ENCODE measurements around the gene TASOR2. TPM values are rescaled to one million over a fixed set of nuclear protein-coding genes. Genes with fewer than 3 reads are reported as not detected.

Gene TASOR2
- total RNA-seq, 2 experiments from 2014 or later, result 44.5 to 54.3 TPM

DNA sequence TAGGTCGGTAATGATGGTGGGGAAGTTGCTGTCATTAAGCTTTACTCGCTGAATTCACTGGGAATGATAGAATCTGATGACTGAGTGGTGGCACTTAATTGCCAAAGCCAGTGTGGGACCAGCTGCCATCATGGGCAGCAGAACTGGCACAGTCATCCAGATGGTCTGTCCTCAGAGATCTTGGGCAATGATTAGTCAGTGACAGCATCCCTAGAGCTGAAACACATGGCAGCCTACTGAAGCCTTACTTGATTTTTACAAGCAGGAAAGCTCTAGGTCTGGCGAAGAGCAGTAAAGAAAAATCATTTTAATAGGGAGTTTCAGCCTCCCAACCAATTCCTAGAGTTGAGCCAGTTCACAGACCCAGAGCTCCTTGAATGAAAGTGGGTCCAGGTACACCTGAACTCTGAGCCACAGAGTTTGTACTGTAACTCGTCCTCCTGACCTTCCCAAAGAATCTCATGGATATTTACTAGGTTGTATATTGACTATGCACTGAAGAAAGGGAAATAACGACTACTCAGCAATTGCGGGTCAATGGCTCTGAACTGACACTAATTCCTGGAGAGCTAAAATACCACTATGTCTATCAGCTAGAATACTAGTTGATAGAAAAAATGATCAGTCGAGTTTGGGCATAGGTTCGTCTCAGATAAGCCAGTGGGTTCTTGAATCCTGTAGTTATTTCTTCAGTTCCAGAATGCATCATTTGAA lies 13.8 kb upstream of the TASOR2 start:
- Mint-ChIP-seq H3K9me3 (ENCODE audit: insufficient read depth) (peaks cover 19% of the 10 kb centered on the region), H3K4me3 (no peak overlapping the region), H3K4me1 (ENCODE audit: low read depth) (peaks cover 10% of the 10 kb centered on the region), H3K27me3 (ENCODE audit: low read depth) (peaks cover 19% of the 10 kb centered on the region), H3K36me3 (ENCODE audit: low read depth) (no peaks in the 10 kb centered on the region), H3K27ac (no peak overlapping the region)
- CTCF ChIA-PET, result interaction anchor here (2.3 kb wide), 1 partner anchor 41 kb away, joined by 6 read pairs; no protein-coding TSS in a partner anchor
- POLR2A ChIA-PET, result no interaction called here
- ATAC-seq (no peak), DNase-seq (no peak)

DNA sequence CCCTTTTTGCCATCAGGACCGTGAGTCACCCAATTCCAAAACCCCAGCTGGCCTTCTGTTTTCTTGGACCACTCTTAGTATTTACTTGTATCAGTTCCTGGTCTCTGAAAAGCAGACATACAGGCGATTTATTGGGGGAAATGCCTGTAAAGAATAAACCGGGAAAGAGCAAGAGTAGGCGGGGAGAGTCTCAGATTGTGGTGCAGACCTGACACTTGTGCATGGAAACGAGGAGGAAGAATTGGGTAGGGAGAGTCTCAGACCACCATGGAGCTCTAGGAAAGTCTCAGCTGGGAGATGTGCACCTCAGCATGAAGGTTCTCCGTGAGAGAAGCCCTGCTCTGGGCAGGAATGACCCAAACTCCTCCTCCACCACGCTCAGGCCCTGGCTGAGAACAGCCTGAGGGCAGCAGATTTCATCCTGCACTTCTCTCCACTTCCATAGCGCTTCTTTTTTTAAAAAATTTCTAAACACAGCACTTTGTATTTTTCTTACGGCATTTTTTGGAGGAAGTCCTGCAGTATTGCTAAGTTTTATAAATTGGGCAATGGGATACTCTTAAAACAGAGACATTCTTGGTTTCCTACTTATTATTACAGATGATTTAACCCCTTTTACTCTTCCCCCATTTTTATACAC lies 6.1 kb upstream of the TASOR2 start:
- peaks cover 8% of the 10 kb centered on the region for H3K9me3 Mint-ChIP-seq (ENCODE audit: insufficient read depth)
- DNase-seq (no peak), ATAC-seq (no peak)
- CTCF ChIA-PET, result interaction anchor here (1.2 kb wide), 1 partner anchor 55 kb away, joined by 7 read pairs; no protein-coding TSS in a partner anchor
- H3K27me3 Mint-ChIP-seq (ENCODE audit: low read depth), result peaks cover 18% of the 10 kb centered on the region
- POLR2A ChIA-PET, result no interaction called here
- H3K4me3 Mint-ChIP-seq, result no peak overlapping the region
- peaks cover 3% of the 10 kb centered on the region for H3K4me1 Mint-ChIP-seq (ENCODE audit: low read depth)
- H3K36me3 Mint-ChIP-seq (ENCODE audit: low read depth), result no peaks in the 10 kb centered on the region
- no peak overlapping the region for H3K27ac Mint-ChIP-seq

DNA sequence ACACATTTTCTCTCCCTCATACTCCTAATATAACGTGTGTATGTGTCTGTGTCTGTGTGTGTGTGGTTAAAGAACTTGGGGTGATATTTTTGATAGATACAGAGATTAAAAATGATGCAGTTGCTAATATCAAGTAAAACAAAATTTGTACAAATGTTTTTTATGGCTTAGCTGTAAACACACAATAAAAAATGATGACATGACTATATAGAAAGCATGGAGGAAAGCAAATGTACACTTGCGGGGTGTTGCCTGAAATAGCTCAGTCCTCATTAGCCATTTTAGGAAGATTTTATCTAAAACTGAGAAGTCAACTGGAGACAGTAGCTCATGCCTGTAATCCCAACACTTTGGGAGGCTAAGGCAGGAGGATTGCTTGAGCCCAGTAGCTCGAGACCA lies 5.6 kb upstream of the TASOR2 start:
- CTCF ChIA-PET, result interaction anchor here (1.2 kb wide), 1 partner anchor 56 kb away, joined by 7 read pairs; no protein-coding TSS in a partner anchor
- no peak for ATAC-seq
- Mint-ChIP-seq H3K36me3 (ENCODE audit: low read depth) (no peaks in the 10 kb centered on the region), H3K27me3 (ENCODE audit: low read depth) (peaks cover 18% of the 10 kb centered on the region), H3K4me3 (no peak overlapping the region), H3K27ac (no peak overlapping the region), H3K9me3 (ENCODE audit: insufficient read depth) (peaks cover 8% of the 10 kb centered on the region), H3K4me1 (ENCODE audit: low read depth) (peaks cover 6% of the 10 kb centered on the region)
- POLR2A ChIA-PET, result no interaction called here
- no peak for DNase-seq

DNA sequence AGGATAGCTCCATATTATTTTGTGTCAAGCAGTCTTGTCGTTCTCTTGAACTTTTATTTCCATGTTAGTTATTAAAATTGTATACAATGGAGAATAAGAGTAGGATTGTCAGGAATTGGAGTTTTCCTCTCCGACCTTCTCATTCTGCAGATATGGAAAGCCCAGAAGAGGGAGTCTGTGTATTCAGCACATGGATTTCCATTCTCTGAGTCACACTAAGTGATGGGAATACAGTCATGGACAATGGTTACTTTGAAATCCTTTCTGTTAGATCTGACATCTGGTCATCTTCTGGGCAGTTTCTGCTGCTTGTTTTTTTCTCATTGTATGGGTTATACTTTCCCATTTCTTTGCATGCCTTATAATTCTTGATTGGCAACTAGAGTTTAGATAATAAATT lies 5.0 kb upstream of the TASOR2 start:
- Mint-ChIP-seq H3K4me1 (ENCODE audit: low read depth) (peaks cover 12% of the 10 kb centered on the region), H3K4me3 (no peak overlapping the region), H3K27me3 (ENCODE audit: low read depth) (peaks cover 18% of the 10 kb centered on the region), H3K36me3 (ENCODE audit: low read depth) (no peaks in the 10 kb centered on the region), H3K27ac (no peak overlapping the region), H3K9me3 (ENCODE audit: insufficient read depth) (peaks cover 3% of the 10 kb centered on the region)
- ATAC-seq (no peak), DNase-seq (no peak)
- POLR2A ChIA-PET, result no interaction called here
- CTCF ChIA-PET, result interaction anchor here (1.2 kb wide), 1 partner anchor 57 kb away, joined by 7 read pairs; no protein-coding TSS in a partner anchor

DNA sequence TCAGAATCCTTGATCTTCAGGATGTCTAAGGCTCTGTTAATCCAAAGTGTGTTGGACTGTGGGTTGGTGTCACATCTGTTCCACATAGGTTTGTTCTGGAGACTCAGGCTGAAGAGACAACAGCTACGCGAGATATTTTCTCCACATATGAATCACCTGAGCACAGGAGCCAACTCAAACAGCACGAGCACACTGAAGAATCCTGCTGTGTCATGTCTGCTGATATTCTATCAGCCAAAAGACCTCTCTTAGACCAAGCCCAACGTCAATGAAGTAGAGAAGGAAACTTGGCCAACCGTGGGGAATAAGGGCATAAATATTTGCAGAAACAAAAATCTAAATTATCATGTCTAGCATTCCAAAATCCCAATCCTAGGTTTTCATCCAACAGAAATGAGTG lies 2.7 kb upstream of the TASOR2 start:
- H3K4me3 Mint-ChIP-seq, result no peak overlapping the region

DNA sequence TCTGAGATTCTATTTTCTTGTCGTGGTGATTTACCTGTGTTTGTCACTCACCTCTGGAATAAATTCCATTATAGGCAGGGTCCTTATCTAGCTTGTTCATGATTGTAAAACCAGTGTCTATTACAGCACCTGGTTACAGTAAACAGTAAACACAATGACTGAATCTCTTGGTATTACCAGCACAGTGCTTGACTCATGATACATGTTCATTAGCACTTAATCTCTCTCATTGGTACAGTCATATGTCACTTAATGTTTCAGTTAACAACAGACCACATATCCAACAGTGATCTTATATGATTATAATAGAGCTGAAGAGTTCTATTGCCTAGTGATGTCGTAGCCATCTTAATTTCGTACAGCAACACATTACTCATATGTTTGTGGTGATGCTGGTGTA lies 1.6 kb upstream of the TASOR2 start:
- ATAC-seq, result no peak
- Mint-ChIP-seq H3K4me1 (ENCODE audit: low read depth) (peaks cover 29% of the 10 kb centered on the region), H3K27me3 (ENCODE audit: low read depth) (peaks cover 11% of the 10 kb centered on the region), H3K27ac (no peak overlapping the region), H3K4me3 (no peak overlapping the region), H3K9me3 (ENCODE audit: insufficient read depth) (no peaks in the 10 kb centered on the region), H3K36me3 (ENCODE audit: low read depth) (no peaks in the 10 kb centered on the region)
- POLR2A ChIA-PET, result interaction anchor here (0.6 to 1.8 kb wide), 2 partner anchors 10 to 46 kb away, joined by 3 to 5 read pairs; no protein-coding TSS in a partner anchor
- no peak for DNase-seq
- CTCF ChIA-PET, result interaction anchor here (1.0 to 2.0 kb wide), 3 partner anchors 28 to 60 kb away, joined by 3 to 9 read pairs (median 3); no protein-coding TSS in a partner anchor

More for the DNA sequence above, 2.7 kb upstream of the TASOR2 start:
- H3K9me3 Mint-ChIP-seq (ENCODE audit: insufficient read depth), result no peaks in the 10 kb centered on the region
- peaks cover 15% of the 10 kb centered on the region for H3K27me3 Mint-ChIP-seq (ENCODE audit: low read depth)
- ATAC-seq (no peak), DNase-seq (no peak)
- peaks cover 21% of the 10 kb centered on the region for H3K4me1 Mint-ChIP-seq (ENCODE audit: low read depth)
- POLR2A ChIA-PET, result no interaction called here
- H3K27ac Mint-ChIP-seq, result no peak overlapping the region
- CTCF ChIA-PET, result interaction anchor here (0.7 to 1.5 kb wide), 3 partner anchors 19 to 240 kb away, joined by 3 to 5 read pairs (median 4); no protein-coding TSS in a partner anchor
- no peaks in the 10 kb centered on the region for H3K36me3 Mint-ChIP-seq (ENCODE audit: low read depth)

DNA sequence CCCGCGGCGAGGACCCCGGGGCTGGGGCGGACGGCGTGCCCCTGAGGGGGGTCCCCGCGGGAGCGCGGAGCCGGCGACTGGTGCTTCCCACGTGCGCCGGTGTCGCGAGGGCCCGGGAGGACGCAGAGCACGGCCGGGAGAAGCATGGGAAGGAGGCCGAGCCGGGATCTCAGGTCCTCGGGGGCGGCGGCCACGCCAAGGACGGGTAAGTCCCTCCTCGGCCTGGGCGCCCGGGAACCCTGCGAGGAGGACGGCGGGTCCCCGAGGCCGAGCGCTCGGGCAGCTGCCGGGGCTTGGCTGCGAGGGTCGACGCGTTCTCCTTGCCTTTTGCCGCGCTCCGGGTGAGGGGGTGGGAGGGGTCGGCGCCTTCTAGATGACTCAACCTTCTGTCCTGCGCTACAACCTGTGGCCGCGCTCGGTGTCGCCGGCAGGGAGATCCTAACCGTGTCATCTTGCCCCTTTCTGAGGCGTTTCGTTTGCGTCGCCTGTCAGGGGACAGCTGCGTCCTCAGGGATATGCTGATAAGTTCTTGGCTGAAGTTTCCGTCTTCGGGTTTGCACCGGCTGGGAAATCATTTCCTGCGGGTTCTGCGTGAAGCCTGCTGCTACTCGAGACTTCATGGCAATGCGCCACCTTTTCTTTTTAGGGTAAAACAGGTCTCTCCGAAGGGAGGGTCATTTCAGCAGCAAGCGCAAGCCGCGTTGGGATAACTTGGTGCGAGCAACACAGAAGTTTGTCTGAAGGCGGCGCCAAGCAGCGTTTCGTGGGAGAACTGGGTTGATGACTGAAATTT lies 529 bp downstream of the TASOR2 start:
- Mint-ChIP-seq H3K27me3 (ENCODE audit: low read depth) (no peaks in the 10 kb centered on the region), H3K4me3 (peak overlapping the region; percentile 94), H3K27ac (peak overlapping the region; percentile 95), H3K36me3 (ENCODE audit: low read depth) (peaks cover 6% of the 10 kb centered on the region), H3K9me3 (ENCODE audit: insufficient read depth) (no peaks in the 10 kb centered on the region), H3K4me1 (ENCODE audit: low read depth) (peaks cover 41% of the 10 kb centered on the region)
- peak; percentile 65 for ATAC-seq
- CTCF ChIA-PET, result interaction anchor here (1.8 kb wide), 1 partner anchor 25 kb away, joined by 7 read pairs; no protein-coding TSS in a partner anchor
- DNase-seq, result peak; percentile 75
- POLR2A ChIA-PET, result interaction anchor here (1.0 to 1.8 kb wide), 5 partner anchors 8 to 128 kb away, joined by 3 to 5 read pairs (median 5); partner anchors contain the start of gene GDI2

DNA sequence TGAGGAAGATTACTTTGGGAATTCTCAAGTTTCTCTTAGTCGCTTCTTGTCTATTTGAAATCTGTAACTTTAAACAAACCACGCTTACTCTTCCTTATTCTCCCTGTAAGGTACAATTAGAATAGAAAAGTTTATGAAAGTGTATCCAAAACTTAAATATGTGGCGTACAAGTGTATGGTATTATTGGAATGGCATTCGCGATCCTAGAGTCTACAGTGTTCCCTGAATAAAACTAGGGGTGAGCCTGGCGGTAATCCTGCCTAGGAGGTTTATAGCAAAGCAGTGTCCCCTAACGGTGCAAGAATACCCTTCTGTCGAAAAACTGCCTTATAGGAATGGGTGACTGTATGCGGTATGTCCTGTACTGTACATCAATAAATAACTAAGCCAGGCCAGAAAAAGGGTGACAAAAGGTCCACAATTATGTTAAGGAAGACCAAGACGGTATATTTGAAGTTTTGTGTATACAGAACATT lies 1.2 kb downstream of the TASOR2 start:
- CTCF ChIA-PET, result interaction anchor here (1.8 kb wide), 1 partner anchor 24 kb away, joined by 7 read pairs; no protein-coding TSS in a partner anchor
- DNase-seq (no peak), ATAC-seq (no peak)
- H3K4me3 Mint-ChIP-seq, result peak overlapping the region; percentile 94
- peaks cover 6% of the 10 kb centered on the region for H3K36me3 Mint-ChIP-seq (ENCODE audit: low read depth)
- no peaks in the 10 kb centered on the region for H3K27me3 Mint-ChIP-seq (ENCODE audit: low read depth)
- peak overlapping the region; percentile 95 for H3K27ac Mint-ChIP-seq
- POLR2A ChIA-PET, result no interaction called here
- peaks cover 46% of the 10 kb centered on the region for H3K4me1 Mint-ChIP-seq (ENCODE audit: low read depth)
- no peaks in the 10 kb centered on the region for H3K9me3 Mint-ChIP-seq (ENCODE audit: insufficient read depth)

DNA sequence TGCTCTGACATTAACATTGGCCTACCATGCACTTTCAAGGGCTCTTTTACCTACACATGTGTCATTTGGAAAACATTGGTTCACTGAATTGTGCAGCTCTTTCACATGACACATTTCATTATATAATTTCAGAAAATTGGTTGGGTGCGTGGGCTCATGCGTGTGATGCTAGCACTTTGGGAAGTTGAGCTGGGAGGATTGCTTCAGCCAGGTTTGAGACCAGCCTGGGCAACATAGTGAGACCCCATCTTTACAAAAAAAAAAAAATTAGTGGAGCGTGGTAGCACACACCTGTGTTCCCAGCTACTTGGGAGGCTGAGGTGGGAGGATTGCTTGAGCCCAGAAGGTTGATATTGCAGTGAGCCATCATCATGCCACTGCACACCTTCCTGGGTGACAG lies 3.9 kb downstream of the TASOR2 start:
- ChIA-PET CTCF (interaction anchor here (1.0 to 1.5 kb wide), 2 partner anchors 16 to 66 kb away, joined by 3 read pairs; no protein-coding TSS in a partner anchor), POLR2A (interaction anchor here (1.2 to 1.7 kb wide), 2 partner anchors 23 to 125 kb away, joined by 3 to 5 read pairs; partner anchors contain the start of gene GDI2)
- H3K4me1 Mint-ChIP-seq (ENCODE audit: low read depth), result peaks cover 64% of the 10 kb centered on the region
- ATAC-seq (no peak), DNase-seq (no peak)
- no peaks in the 10 kb centered on the region for H3K27me3 Mint-ChIP-seq (ENCODE audit: low read depth)
- no peak overlapping the region for H3K27ac Mint-ChIP-seq
- H3K9me3 Mint-ChIP-seq (ENCODE audit: insufficient read depth), result no peaks in the 10 kb centered on the region
- H3K36me3 Mint-ChIP-seq (ENCODE audit: low read depth), result peaks cover 6% of the 10 kb centered on the region
- H3K4me3 Mint-ChIP-seq, result no peak overlapping the region

DNA sequence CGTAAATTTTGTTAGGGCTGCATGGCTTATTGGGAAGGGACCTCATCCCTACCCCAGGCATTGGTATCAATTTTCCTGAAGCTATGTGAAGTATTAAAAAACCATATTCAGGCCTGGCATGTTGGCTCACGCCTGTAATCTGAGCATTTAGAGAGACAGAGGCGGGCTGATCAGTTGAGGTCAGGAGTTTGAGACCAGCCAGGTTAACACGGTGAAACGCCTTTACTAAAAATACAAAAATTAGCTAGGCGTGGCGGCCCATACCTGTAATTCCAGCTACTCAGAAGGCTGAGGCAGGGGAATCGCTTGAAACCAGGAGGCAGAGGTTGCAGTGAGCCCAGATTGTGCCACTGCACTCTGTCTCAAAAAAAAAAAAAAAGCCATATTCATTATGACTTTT lies 7.1 kb downstream of the TASOR2 start:
- POLR2A ChIA-PET, result interaction anchor here (0.6 to 2.2 kb wide), 7 partner anchors 16 to 285 kb away, joined by 3 to 12 read pairs (median 5); partner anchors contain the start of genes GDI2 and IL15RA
- H3K36me3 Mint-ChIP-seq (ENCODE audit: low read depth), result peaks cover 10% of the 10 kb centered on the region
- no peak for ATAC-seq

More for the DNA sequence above, 7.1 kb downstream of the TASOR2 start:
- peak overlapping the region; percentile 41 for H3K27ac Mint-ChIP-seq
- no peaks in the 10 kb centered on the region for H3K27me3 Mint-ChIP-seq (ENCODE audit: low read depth)
- no peak for DNase-seq
- CTCF ChIA-PET, result interaction anchor here (1.1 to 2.9 kb wide), 6 partner anchors 9 to 75 kb away, joined by 4 to 9 read pairs (median 6); no protein-coding TSS in a partner anchor
- H3K9me3 Mint-ChIP-seq (ENCODE audit: insufficient read depth), result no peaks in the 10 kb centered on the region
- H3K4me1 Mint-ChIP-seq (ENCODE audit: low read depth), result peaks cover 53% of the 10 kb centered on the region
- peak overlapping the region; percentile 35 for H3K4me3 Mint-ChIP-seq

Data from activated CD8-positive, alpha-beta T cell treated with anti-CD3 and anti-CD28 coated beads, Interleukin-2, amount 10 ng/mL, durations not matched to agents 7 days and 5 days (primary cell).